Left renal pelvis (tissue), 4 donors: Measurements from ENCODE around the gene RGS8. TPM values are rescaled to one million over a fixed set of nuclear protein-coding genes. Genes with fewer than 3 reads are reported as not detected.

Source experiments
- DNase-seq, 4 donors: peaks; one replicate each; pipeline ENCODE4 v3.0.0-alpha.2; 2013; ENCODE audit warnings: low read depth in 4 of 4, low spot score in 3 of 4
- polyA plus RNA-seq, 4 donors: library from polyadenylated mRNA; unstranded; fragments of 120-200 nt; gene quantifications; one replicate each; pipeline ENCODE4 v1.2.1, GENCODE V29; 2013; ENCODE audit not compliant: insufficient read length in 4 of 4

RGS8 gene
- polyA plus RNA-seq, 4 donors: 0.03 to 0.07 (median 0.03) TPM; not detected in 1

DNA sequence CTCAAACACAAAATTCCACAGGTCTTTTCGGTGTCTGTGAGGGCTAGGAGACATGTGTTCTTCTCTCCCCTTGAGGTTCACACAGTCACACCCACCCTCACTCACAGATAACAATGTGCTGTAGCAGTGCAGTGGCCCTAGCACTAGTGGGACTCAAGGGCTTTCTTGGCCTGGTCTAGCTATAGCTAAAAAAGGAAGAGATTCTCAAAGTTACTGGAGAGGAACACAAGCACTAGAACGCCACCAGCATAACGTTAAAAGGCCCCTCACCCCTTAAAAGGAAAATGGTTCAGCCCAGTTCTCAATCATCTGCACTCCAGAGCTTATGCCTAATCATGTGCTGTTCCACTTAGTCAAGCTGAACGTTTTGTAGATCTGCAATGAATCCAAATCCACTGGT lies 39.5 kb downstream of the RGS8 start:
- no peak for DNase-seq

DNA sequence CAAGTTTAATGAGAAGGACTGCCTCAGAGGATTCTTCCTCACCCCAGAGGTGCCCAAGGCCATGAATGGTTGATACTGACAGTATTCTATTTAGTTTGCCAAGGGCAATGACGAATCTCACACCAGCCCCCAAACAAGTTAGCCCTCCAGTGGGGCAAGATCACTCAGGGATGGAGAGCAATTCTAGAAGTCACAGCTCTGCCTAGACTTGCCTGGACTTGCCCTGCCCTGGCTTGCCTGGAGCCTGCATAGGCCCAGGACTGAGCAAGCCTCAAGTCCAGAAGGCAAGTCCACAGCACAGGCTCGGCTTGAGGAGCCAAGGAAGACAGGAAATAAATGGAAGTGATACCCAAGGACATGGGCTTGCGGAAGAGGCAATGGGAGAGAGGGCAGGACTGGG lies 40.7 kb downstream of the RGS8 start:
- no peak for DNase-seq

DNA sequence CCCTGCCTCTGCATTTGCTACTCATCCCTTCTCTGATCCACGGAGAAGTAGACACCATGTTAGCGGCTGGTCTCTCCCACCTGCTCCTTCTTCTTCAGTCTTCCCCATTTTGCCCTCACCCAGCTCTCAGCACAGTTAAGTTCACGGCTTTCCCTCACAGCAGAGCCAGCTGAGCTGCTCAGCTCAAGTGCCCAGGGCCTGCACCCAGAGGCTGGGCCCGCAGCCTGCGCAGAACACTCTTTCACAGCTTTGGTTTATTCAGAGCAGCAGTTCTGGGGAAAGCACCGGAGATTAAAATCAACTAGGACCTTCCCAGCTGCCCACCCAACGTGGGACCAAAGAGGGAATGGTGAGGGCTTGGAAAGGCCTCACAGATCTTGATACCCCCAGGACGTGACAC lies 41.9 kb downstream of the RGS8 start:
- no peak for DNase-seq

GRCh38 chr1:182641561-182641960 lies 42.8 kb downstream of the RGS8 start:
- DNase-seq: no peak

DNA sequence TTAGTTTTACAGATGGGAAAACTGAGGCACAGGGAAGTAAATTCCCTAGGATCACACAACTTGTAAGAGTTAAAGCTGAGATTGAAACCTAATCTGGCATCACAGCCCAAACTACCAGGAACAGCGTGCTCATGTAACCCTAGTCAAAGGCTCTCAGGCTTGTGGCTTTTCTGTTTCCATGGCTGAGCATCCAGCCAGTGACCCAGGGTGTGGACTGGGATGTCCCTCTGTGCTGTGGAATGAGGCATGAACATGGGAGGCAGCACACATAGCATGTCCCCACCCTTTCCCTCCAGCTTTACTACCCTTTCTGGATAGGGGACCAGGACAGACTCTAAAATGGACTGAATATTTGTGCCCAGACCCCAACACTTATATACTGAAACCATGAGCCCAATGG lies 45.1 kb downstream of the RGS8 start:
- DNase-seq: no peak

- no peak for DNase-seq
These were observed 46.6 kb downstream of the RGS8 start for GRCh38 chr1:182637769-182638168.

- DNase-seq: no peak
These were observed 48.5 kb downstream of the RGS8 start for GRCh38 chr1:182635871-182636270.

Other genes starting within 250 kb of the RGS8 start
- gene RGSL1, start 234.4 kb downstream of the RGS8 start, polyA plus RNA-seq: under 1 TPM in 1 of 4 donors, not detected in 3; 0.20 TPM
- gene RNASEL, start 95.3 kb downstream of the RGS8 start, polyA plus RNA-seq: 10 to 100 TPM in 3 of 4 donors, 1 to 10 TPM in 1; 6.0 to 11.8 (median 10.7) TPM
- 1 to 10 TPM in 3 of 4 donors, under 1 TPM in 1; 0.82 to 8.6 (median 2.2) TPM for gene RGS16, start 80.2 kb downstream of the RGS8 start, polyA plus RNA-seq
- gene NPL, start 105.2 kb upstream of the RGS8 start, polyA plus RNA-seq: 10 to 100 TPM in 2 of 4 donors, 1 to 10 TPM in 2; 8.0 to 12.3 (median 10.1) TPM
- gene DHX9, start 154.8 kb upstream of the RGS8 start, polyA plus RNA-seq: 100 to 1,000 TPM; 186 to 291 (median 280) TPM